Measurements from ENCODE around the gene UPF3A.
"Not testable (repeated sequence)": the region's sequence is repeated elsewhere in the genome, so short reads cannot be mapped to it uniquely, and the experiment has no call there.

UPF3A gene

GRCh38 chr13:114341003-114341777 is 59.8 kb downstream of the UPF3A start:
- no peak for DNase-seq

- not testable (repeated sequence) for DNase-seq
These were observed 65.9 kb downstream of the UPF3A start for GRCh38 chr13:114347256-114347655.

GRCh38 chr13:114352763-114353162 is 71.4 kb downstream of the UPF3A start:
- DNase-seq = not testable (repeated sequence)

- DNase-seq = not testable (repeated sequence)
These were observed 72.0 kb downstream of the UPF3A start for GRCh38 chr13:114353382-114353781.

All from activated CD4-positive, alpha-beta T cell treated with anti-CD3 and anti-CD28 coated beads, Interleukin-2, amount 50 U/mL, for 16 hours (primary cell).